Measurements from ENCODE around the gene TANGO6. TPM values are rescaled to one million over a fixed set of nuclear protein-coding genes. Genes with fewer than 3 reads are reported as not detected.

The TANGO6 gene
- total RNA-seq, 1 donor from 2014 or later = 21.1 TPM

GRCh38 chr16:69012906-69013305 is 169.6 kb downstream of the TANGO6 start:
- H3K9me3 Mint-ChIP-seq = peaks cover 11% of the 10 kb centered on the region
- H3K4me1 Mint-ChIP-seq = peaks cover 17% of the 10 kb centered on the region
- H3K27me3 Mint-ChIP-seq (ENCODE audit: low read depth) = no peaks in the 10 kb centered on the region
- DNase-seq (ENCODE audit: low read depth, low spot score) = no peak
- H3K27ac Mint-ChIP-seq (ENCODE audit: unreplicated experiment) = no peak overlapping the region
- H3K36me3 Mint-ChIP-seq (ENCODE audit: low read depth) = peaks cover 11% of the 10 kb centered on the region
- H3K4me3 Mint-ChIP-seq = no peak overlapping the region
- no peak for TF ChIP-seq CTCF (conservative IDR thresholded peaks at IDR 0.05)

- Mint-ChIP-seq H3K9me3 (peaks cover 11% of the 10 kb centered on the region), H3K4me3 (no peak overlapping the region), H3K4me1 (peaks cover 17% of the 10 kb centered on the region), H3K27me3 (ENCODE audit: low read depth) (no peaks in the 10 kb centered on the region), H3K27ac (ENCODE audit: unreplicated experiment) (no peak overlapping the region), H3K36me3 (ENCODE audit: low read depth) (peaks cover 11% of the 10 kb centered on the region)
- no peak for TF ChIP-seq CTCF (conservative IDR thresholded peaks at IDR 0.05)
- no peak for DNase-seq (ENCODE audit: low read depth, low spot score)
Measured at GRCh38 chr16:69013991-69014390, 170.7 kb downstream of the TANGO6 start.

GRCh38 chr16:69014811-69015210 is 171.5 kb downstream of the TANGO6 start:
- peak overlapping the region; percentile 35 for H3K27ac Mint-ChIP-seq (ENCODE audit: unreplicated experiment)
- H3K36me3 Mint-ChIP-seq (ENCODE audit: low read depth) = peaks cover 11% of the 10 kb centered on the region
- H3K4me3 Mint-ChIP-seq = no peak overlapping the region
- DNase-seq (ENCODE audit: low read depth, low spot score) = no peak
- H3K27me3 Mint-ChIP-seq (ENCODE audit: low read depth) = no peaks in the 10 kb centered on the region
- TF ChIP-seq CTCF (conservative IDR thresholded peaks at IDR 0.05) = no peak
- peaks cover 14% of the 10 kb centered on the region for H3K9me3 Mint-ChIP-seq
- peaks cover 17% of the 10 kb centered on the region for H3K4me1 Mint-ChIP-seq

- Mint-ChIP-seq H3K9me3 (peaks cover 14% of the 10 kb centered on the region), H3K27me3 (ENCODE audit: low read depth) (no peaks in the 10 kb centered on the region), H3K4me1 (peaks cover 17% of the 10 kb centered on the region), H3K36me3 (ENCODE audit: low read depth) (peaks cover 7% of the 10 kb centered on the region), H3K4me3 (no peak overlapping the region), H3K27ac (ENCODE audit: unreplicated experiment) (no peak overlapping the region)
- no peak for DNase-seq (ENCODE audit: low read depth, low spot score)
- TF ChIP-seq CTCF (conservative IDR thresholded peaks at IDR 0.05) = no peak
Measured at GRCh38 chr16:69017036-69017783, 173.9 kb downstream of the TANGO6 start.

GRCh38 chr16:69019811-69020210 is 176.5 kb downstream of the TANGO6 start:
- Mint-ChIP-seq H3K27ac (ENCODE audit: unreplicated experiment) (no peak overlapping the region), H3K4me3 (no peak overlapping the region), H3K36me3 (ENCODE audit: low read depth) (no peaks in the 10 kb centered on the region), H3K4me1 (peaks cover 11% of the 10 kb centered on the region), H3K9me3 (peaks cover 5% of the 10 kb centered on the region), H3K27me3 (ENCODE audit: low read depth) (no peaks in the 10 kb centered on the region)
- TF ChIP-seq CTCF (conservative IDR thresholded peaks at IDR 0.05) = no peak
- no peak for DNase-seq (ENCODE audit: low read depth, low spot score)

All from neural crest cell (in vitro differentiated cells).